Measurements from ENCODE around the gene SLC25A28.

- no peak for TF ChIP-seq BCL11A (tag by site-specific recombination; IDR thresholded peaks at IDR 0.05; ENCODE audit: low read depth)
- no peak for TF ChIP-seq KLF9 (tag by site-specific recombination; IDR thresholded peaks at IDR 0.05; ENCODE audit: low read depth)
- no peak for TF ChIP-seq YY1 (tag by site-specific recombination; IDR thresholded peaks at IDR 0.05)
- no peak for TF ChIP-seq ZNF776 (tag by site-specific recombination; IDR thresholded peaks at IDR 0.05; ENCODE audit: borderline replicate concordance)
- TF ChIP-seq CTCF (tag by site-specific recombination; IDR thresholded peaks at IDR 0.05) = no peak
- TF ChIP-seq MYNN (tag by site-specific recombination; IDR thresholded peaks at IDR 0.05; ENCODE audit: borderline replicate concordance) = no peak
- no peak for TF ChIP-seq REST (tag by site-specific recombination; IDR thresholded peaks at IDR 0.05)
- TF ChIP-seq ZFP37 (tag by site-specific recombination; IDR thresholded peaks at IDR 0.05) = no peak
- TF ChIP-seq ZNF350 (tag by site-specific recombination; IDR thresholded peaks at IDR 0.05) = no peak
- no peak for TF ChIP-seq ZNF76 (tag by site-specific recombination; IDR thresholded peaks at IDR 0.05; ENCODE audit: borderline replicate concordance, low read depth)
- no peak for TF ChIP-seq TRIM28 (IDR thresholded peaks at IDR 0.05; ENCODE audit: borderline replicate concordance, low read length)
Measured at GRCh38 chr10:99571816-99572215, 48.4 kb downstream of the SLC25A28 start.
